ENCODE data around the gene COL24A1. TPM values are rescaled to one million over a fixed set of nuclear protein-coding genes. Genes with fewer than 3 reads are reported as not detected.

Gene COL24A1
- polyA plus RNA-seq (2012; ENCODE audit: missing spikeins) = 2.0 TPM

DNA sequence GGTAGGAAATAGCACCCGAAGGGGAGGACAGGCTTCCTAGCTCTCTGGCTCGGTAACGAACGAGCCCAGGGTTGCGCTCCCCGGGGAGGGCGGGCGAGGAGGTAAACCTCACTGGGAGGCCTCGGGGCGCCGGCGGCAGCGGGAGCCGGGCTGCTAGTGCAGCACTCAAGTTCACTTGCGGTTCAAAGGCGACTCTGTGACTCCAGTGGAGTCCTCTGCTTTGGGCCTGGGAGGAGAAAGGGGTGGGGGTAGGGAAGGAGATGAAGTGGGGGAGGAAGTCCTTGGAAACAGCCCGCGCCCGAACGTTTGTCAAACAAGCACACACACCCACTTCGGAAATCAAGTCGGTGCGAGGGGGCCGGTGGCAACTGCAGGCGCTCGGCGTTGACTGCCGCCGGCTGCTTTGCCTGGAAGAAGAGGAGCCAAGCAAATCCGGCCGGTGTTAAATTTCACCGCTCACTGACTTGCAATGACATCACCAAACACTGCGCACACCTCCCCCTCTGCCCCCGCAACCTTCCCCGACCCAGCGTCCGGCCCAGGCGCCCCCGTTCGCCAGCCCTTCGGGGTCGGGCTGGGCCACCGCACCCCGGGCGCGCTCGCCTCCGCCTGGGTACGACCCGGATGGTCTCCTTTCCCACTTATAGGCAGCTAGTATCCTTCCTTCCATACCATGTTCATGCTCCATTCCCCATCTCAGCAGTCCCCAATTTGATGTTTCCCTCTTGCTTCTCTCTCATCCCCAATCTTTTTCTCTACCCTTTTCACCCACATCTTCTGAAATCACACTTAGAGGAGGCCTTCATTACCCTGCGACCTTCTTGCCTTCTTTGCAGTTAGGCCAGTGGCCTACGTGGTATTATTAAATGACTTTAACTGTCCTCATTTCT, at the start of gene COL24A1:
Gene COL24A1 (minus strand): TSS at position 207 of the 890 bp plus-strand sequence. CDS start 376 bp downstream, outside the sequence.
- TF ChIP-seq POLR2AphosphoS5 (IDR thresholded peaks at IDR 0.05; ENCODE audit: low read depth, low read length) (no peak), POLR2A (IDR thresholded peaks at IDR 0.05; ENCODE audit: low read depth, low read length) (no peak), TAF1 (IDR thresholded peaks at IDR 0.05; ENCODE audit: borderline replicate concordance, low read depth, low read length) (no peak)
- FAIRE-seq (no peak), DNase-seq (ENCODE audit: insufficient read length) (peak; percentile 30)

DNA sequence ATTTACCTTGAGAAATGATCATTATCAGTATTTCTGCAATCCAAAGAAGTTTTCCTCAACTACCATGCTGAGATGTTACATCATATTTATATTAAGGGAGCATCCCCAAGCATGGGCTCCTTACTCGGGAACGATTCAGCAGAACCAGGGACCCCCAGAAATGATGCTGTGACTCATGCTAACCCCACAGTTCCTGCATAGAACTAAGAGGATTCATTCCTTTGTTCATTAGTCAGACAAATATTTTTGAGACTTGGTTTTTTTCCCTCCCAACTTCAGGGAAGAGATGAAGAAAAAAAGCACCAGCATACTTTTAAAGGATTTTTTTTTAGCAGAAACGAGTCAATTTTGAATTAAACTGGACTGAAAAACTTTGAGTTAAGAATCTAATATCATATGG, 49.2 kb upstream of the COL24A1 start:
- TF ChIP-seq TAF1 (IDR thresholded peaks at IDR 0.05; ENCODE audit: borderline replicate concordance, low read depth, low read length) = no peak
- no peak for TF ChIP-seq POLR2AphosphoS5 (IDR thresholded peaks at IDR 0.05; ENCODE audit: low read depth, low read length)
- no peak for TF ChIP-seq POLR2A (IDR thresholded peaks at IDR 0.05; ENCODE audit: low read depth, low read length)
- no peak for FAIRE-seq
- DNase-seq (ENCODE audit: insufficient read length) = no peak

DNA sequence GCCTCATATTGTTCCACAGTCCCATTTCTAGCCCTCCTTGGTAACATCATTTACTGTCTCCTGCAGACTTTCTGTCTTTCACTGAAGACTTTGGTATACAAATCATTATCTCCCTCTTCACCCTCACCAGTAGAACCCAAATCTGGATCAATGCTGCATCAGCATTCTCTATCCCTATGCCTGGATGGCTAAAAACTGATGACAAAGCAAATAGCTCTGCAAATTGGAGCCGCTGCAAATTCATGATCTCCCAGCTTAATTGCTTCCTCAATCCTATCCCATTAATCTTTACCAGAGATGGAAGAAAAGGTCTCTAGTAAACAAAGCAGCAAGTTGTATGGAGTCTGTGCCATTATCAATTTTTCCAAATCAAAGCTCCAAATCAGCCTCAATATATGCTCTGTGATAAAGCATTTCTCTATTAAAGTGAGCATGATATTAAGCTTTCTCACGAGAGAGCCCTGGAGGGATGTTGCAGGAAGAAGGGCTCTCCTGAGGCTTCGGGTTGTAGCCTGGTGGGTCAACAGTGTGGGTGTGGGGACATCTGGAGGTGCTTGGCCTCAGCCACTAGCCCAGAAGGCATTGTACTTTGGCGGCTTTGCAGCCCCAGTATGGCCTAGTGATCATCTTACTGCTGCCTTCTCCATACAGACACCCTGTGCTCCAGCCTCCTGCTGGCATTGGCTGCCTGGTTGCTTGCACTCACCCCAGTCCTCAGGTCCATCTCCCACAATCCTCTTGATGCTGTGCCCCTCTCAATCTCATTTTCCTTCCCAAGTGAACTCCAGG, 46.2 kb upstream of the COL24A1 start:
- no peak for FAIRE-seq

DNA sequence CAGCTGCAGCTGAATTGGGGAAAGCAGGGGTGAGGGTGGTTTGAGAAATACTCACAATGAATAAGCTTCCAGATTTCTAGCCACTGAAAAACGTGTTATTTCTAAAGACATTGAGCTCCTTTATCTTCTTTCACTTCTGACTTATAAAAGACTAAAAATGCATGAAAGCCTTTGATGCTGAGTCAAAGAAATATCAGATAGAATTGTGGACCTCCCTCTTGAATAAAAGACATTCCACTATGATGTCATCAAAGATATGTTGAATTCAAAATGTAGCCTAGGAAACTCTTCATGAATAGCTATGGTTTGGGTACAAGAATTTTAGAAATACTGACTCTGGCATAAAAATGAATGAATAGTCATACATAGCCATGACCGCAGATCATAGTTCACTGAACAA, 44.7 kb upstream of the COL24A1 start:
- TF ChIP-seq POLR2A (IDR thresholded peaks at IDR 0.05; ENCODE audit: low read depth, low read length) = no peak
- TF ChIP-seq TAF1 (IDR thresholded peaks at IDR 0.05; ENCODE audit: borderline replicate concordance, low read depth, low read length) = no peak
- TF ChIP-seq POLR2AphosphoS5 (IDR thresholded peaks at IDR 0.05; ENCODE audit: low read depth, low read length) = no peak
- FAIRE-seq (no peak), DNase-seq (ENCODE audit: insufficient read length) (no peak)

More for the DNA sequence above, 46.2 kb upstream of the COL24A1 start:
- no peak for TF ChIP-seq TAF1 (IDR thresholded peaks at IDR 0.05; ENCODE audit: borderline replicate concordance, low read depth, low read length)
- TF ChIP-seq POLR2AphosphoS5 (IDR thresholded peaks at IDR 0.05; ENCODE audit: low read depth, low read length) = no peak
- TF ChIP-seq POLR2A (IDR thresholded peaks at IDR 0.05; ENCODE audit: low read depth, low read length) = no peak
- no peak for DNase-seq (ENCODE audit: insufficient read length)

DNA sequence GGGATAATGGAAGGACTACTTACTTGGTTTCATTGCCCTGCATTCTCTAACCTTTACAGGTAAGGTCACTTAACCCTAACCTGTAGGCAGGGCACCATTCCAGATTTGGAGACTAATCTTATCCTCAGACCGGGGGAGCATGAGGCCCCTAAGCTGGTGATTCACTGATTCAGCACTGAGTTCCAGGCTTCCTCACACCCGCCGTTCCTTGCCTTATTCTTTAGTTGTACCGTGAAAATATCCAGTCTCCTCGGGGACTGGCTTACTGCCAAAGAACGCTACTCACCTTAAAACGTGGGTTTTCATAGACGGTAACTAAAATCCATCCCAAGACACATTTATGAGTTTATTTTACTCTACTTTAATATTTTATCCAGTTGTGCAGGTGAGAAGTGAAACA, 44.3 kb upstream of the COL24A1 start:
- DNase-seq (ENCODE audit: insufficient read length) = no peak
- no peak for FAIRE-seq
- TF ChIP-seq POLR2AphosphoS5 (IDR thresholded peaks at IDR 0.05; ENCODE audit: low read depth, low read length) (no peak), TAF1 (IDR thresholded peaks at IDR 0.05; ENCODE audit: borderline replicate concordance, low read depth, low read length) (no peak), POLR2A (IDR thresholded peaks at IDR 0.05; ENCODE audit: low read depth, low read length) (no peak)

DNA sequence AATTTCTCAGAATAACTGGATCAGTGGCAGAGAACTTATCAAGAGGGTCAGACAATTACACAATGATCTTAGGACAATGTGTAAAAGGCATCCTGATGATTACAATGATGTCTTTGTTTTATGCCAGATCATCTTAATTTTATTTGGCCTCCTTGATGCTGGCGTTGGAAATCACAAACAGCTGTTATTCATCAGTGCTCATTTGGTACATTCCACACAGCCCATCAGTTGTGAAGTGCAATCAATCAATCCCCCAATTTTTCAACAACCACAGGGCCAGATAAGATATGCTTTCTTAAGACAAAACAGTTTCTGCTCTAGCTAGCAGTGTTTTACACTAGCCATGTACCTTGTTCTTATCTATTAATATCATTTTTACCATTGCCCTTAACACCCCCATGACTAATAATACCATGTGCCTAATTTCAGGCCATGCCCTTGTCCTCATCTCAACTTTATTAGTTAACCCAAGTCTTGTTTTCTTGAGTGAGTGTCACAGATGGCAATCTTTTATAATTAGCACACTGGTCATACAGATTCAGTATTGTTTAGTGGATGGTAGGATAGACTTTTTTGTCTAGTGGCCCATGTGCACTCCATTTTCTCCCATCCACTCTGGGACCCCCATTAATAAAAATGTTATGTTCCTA, 40.8 kb upstream of the COL24A1 start:
- no peak for DNase-seq (ENCODE audit: insufficient read length)
- FAIRE-seq = no peak
- TF ChIP-seq TAF1 (IDR thresholded peaks at IDR 0.05; ENCODE audit: borderline replicate concordance, low read depth, low read length) = no peak
- no peak for TF ChIP-seq POLR2AphosphoS5 (IDR thresholded peaks at IDR 0.05; ENCODE audit: low read depth, low read length)
- TF ChIP-seq POLR2A (IDR thresholded peaks at IDR 0.05; ENCODE audit: low read depth, low read length) = no peak

DNA sequence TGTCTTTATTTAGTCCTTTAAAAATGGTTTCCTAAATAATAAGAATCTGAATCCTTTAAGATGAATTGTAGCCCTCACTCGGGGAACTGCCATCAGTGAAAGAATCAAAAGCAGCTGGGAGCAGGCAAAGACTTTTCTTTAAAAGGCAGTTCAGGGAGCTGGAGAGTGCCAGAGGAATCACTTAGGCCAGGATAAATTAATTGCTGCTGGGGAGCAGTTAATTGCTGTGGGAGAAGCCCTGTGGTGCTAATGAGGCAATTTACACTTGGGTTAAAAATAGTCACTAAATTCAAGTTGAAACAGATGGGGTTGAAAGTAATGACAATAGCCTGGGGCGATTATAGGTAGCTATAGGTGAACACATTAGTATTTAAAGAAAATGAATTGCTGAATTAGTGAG, 38.7 kb upstream of the COL24A1 start:
- no peak for FAIRE-seq
- no peak for DNase-seq (ENCODE audit: insufficient read length)
- no peak for TF ChIP-seq TAF1 (IDR thresholded peaks at IDR 0.05; ENCODE audit: borderline replicate concordance, low read depth, low read length)
- TF ChIP-seq POLR2A (IDR thresholded peaks at IDR 0.05; ENCODE audit: low read depth, low read length) = no peak
- TF ChIP-seq POLR2AphosphoS5 (IDR thresholded peaks at IDR 0.05; ENCODE audit: low read depth, low read length) = no peak

DNA sequence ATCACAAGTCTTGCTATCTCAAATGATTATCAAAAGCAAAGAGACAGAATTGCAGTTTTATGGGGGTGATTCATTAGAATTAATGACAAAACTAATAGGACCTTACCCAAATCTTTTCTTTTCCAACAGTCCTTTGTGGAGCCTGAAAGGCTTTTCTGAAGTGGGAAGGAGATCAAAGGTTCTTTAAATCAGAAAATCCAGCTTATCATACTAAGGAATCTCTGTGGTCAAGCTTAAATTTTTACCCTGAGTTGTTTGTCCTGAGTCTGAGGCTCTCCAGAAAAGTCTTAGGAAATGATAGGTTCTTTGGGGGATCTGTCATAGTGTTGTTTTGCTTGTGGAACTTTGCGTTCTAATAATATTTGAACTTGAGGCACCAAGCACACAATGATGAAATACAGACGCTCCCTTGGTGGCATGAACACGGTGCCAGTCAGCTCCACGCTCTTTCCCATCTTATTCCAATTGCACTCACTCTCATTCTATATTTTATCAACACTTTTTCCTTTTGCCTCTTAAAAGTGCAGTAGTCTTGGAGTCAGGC, 38.0 kb upstream of the COL24A1 start:
- DNase-seq (ENCODE audit: insufficient read length) = no peak
- TF ChIP-seq TAF1 (IDR thresholded peaks at IDR 0.05; ENCODE audit: borderline replicate concordance, low read depth, low read length) = no peak
- no peak for TF ChIP-seq POLR2AphosphoS5 (IDR thresholded peaks at IDR 0.05; ENCODE audit: low read depth, low read length)
- no peak for TF ChIP-seq POLR2A (IDR thresholded peaks at IDR 0.05; ENCODE audit: low read depth, low read length)
- FAIRE-seq = no peak

DNA sequence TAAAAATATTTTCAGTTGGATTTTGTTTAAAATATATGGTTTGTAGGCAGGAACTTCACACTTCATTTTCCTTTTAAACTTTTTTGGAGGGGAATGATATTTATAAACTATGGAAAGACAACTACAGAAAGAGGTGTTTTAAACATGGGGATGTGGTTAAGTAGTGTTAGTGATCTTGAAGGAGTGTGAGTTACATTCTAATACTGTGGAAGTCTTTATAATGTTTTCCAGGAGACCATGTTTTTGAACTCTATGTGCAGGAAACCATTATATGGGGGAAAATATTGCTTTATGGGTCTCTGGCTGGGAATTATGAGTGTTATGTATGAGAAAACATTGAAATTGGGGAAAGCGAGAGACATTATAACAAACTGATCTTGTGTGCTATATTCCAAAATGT, 35.8 kb upstream of the COL24A1 start:
- TF ChIP-seq TAF1 (IDR thresholded peaks at IDR 0.05; ENCODE audit: borderline replicate concordance, low read depth, low read length) (no peak), POLR2A (IDR thresholded peaks at IDR 0.05; ENCODE audit: low read depth, low read length) (no peak), POLR2AphosphoS5 (IDR thresholded peaks at IDR 0.05; ENCODE audit: low read depth, low read length) (no peak)
- no peak for DNase-seq (ENCODE audit: insufficient read length)
- no peak for FAIRE-seq

DNA sequence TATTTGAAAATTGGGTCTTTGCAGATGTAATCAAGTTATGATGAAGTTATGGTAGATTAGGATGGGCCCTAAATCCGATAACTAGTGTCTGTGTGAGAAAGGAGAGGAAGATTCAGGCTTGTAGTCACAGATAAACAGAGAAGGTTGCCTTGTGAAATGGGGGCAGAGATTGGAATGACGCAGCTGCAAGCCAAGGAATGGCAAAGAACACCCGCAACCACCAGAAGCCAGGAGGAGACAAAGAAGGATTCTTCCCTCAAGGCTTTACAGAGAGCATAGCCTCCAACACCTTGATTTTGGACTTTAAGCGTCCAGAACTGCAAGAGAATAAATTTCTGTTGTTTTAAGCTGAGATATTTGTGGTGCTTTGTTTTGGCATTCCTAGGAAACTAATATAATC, 35.4 kb upstream of the COL24A1 start:
- TF ChIP-seq TAF1 (IDR thresholded peaks at IDR 0.05; ENCODE audit: borderline replicate concordance, low read depth, low read length) (no peak), POLR2AphosphoS5 (IDR thresholded peaks at IDR 0.05; ENCODE audit: low read depth, low read length) (no peak), POLR2A (IDR thresholded peaks at IDR 0.05; ENCODE audit: low read depth, low read length) (no peak)

DNA sequence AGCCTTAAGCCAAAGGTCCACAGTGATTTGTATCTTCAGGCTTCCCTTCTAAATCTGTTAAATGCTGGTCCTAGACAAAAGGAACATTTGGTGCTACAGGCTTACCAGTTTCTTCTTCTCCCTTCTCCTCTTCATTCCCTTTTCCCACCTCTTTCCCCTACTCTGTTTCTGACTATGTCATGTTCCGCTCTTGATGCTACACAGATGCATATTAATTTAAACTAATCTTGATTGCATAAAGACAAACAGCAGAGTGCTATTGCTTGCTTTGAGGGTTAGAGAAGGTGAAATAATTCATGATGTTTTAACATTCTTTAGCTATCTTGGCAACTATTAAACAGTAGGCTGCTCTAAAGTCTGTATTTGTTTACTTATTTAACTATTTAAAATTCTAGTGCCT, 34.3 kb upstream of the COL24A1 start:
- no peak for FAIRE-seq
- TF ChIP-seq TAF1 (IDR thresholded peaks at IDR 0.05; ENCODE audit: borderline replicate concordance, low read depth, low read length) (no peak), POLR2AphosphoS5 (IDR thresholded peaks at IDR 0.05; ENCODE audit: low read depth, low read length) (no peak), POLR2A (IDR thresholded peaks at IDR 0.05; ENCODE audit: low read depth, low read length) (no peak)
- DNase-seq (ENCODE audit: insufficient read length) = no peak

More for the DNA sequence above, 35.4 kb upstream of the COL24A1 start:
- no peak for DNase-seq (ENCODE audit: insufficient read length)
- no peak for FAIRE-seq
